A549 treated with dexamethasone at 1 μM for 4 hours (cell line): Measurements from ENCODE around the gene PLCH1. TPM values are rescaled to one million over a fixed set of nuclear protein-coding genes. Genes with fewer than 3 reads are reported as not detected.

Source experiments
- total RNA-seq: library from RNA; stranded (reverse); fragments of 200-300 nt; extraction: Qiagen RNA extraction; gene quantifications from 5 replicates; pipeline ENCODE4 v1.2.3, GENCODE V29; 2022

The PLCH1 gene, protein sequence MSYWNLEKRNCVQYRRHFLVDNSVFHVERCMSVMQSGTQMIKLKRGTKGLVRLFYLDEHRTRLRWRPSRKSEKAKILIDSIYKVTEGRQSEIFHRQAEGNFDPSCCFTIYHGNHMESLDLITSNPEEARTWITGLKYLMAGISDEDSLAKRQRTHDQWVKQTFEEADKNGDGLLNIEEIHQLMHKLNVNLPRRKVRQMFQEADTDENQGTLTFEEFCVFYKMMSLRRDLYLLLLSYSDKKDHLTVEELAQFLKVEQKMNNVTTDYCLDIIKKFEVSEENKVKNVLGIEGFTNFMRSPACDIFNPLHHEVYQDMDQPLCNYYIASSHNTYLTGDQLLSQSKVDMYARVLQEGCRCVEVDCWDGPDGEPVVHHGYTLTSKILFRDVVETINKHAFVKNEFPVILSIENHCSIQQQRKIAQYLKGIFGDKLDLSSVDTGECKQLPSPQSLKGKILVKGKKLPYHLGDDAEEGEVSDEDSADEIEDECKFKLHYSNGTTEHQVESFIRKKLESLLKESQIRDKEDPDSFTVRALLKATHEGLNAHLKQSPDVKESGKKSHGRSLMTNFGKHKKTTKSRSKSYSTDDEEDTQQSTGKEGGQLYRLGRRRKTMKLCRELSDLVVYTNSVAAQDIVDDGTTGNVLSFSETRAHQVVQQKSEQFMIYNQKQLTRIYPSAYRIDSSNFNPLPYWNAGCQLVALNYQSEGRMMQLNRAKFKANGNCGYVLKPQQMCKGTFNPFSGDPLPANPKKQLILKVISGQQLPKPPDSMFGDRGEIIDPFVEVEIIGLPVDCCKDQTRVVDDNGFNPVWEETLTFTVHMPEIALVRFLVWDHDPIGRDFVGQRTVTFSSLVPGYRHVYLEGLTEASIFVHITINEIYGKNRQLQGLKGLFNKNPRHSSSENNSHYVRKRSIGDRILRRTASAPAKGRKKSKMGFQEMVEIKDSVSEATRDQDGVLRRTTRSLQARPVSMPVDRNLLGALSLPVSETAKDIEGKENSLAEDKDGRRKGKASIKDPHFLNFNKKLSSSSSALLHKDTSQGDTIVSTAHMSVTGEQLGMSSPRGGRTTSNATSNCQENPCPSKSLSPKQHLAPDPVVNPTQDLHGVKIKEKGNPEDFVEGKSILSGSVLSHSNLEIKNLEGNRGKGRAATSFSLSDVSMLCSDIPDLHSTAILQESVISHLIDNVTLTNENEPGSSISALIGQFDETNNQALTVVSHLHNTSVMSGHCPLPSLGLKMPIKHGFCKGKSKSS (N-terminal part only)
- total RNA-seq = 0.62 to 0.91 TPM (median 0.82 TPM) in 5 replicates

DNA sequence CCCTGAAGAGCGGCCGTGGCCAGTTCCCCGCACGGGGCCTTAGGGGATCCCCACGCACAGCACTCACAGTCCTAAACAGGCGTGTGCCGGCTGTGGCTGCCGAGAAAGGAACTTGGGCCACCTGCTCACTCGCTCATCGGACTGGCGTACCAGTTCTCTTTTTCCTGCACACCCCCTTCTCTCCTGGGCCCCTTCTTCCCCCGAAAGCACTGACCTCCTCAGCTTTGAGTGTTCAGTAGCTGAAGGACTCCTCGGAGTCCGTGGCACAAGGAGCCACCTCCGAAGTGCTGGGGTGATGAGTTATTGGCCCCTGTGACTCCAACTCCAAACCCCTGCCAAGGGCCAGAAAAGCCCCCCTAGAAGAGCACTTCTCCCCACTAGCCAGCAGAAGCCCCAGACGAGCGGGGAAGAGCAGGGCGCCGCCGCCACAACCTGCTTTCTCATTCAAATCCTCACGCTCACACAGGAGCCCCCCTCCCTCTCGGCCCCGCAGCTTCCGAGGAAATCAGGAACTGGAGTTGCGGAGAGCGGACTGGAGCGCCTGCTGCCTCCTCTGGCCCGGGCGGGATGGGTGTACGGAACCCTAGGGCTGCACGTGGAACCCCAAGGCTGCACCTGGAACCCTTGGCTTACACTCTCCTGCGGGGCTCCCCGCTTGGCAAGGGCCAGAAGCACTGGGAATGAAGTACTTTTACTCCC is at the start of gene PLCH1:
Gene PLCH1 (minus strand): TSS at position 446 of the 699 bp plus-strand sequence. CDS start 40,847 bp downstream, outside the sequence.

Other genes starting within 250 kb of the PLCH1 start
- gene C3orf33, start 61.2 kb upstream of the PLCH1 start, total RNA-seq = 5.3 to 6.4 TPM (median 5.6 TPM) in 5 replicates
- gene SLC33A1, start 109.4 kb upstream of the PLCH1 start, total RNA-seq = 14.9 to 18.8 TPM (median 17.5 TPM) in 5 replicates
- gene GMPS, start 125.6 kb upstream of the PLCH1 start, total RNA-seq = 82.3 to 99.0 TPM (median 91.2 TPM) in 5 replicates